Neuronal stem cell (in vitro differentiated cells): ENCODE data around the gene HSD11B1L.
A peak's percentile ranks its signal among the peaks of the same experiment; 100 is the strongest.

Experiments used
- DNase-seq: peaks from one replicate; pipeline ENCODE4 v3.0.0-alpha.2; 2013; ENCODE audit warnings: low spot score
- H2AFZ ChIP-seq: one replicate; pipeline ENCODE4 v1.6.1; 2013; ENCODE audit warnings: mild to moderate bottlenecking, low read length, inconsistent platforms
- H2AK5ac ChIP-seq: 2 replicates; pipeline ENCODE4 v1.6.1; 2013; ENCODE audit warnings: low read depth, mild to moderate bottlenecking, inconsistent platforms, low read length, moderate library complexity, mixed read lengths
- H2BK120ac ChIP-seq: 2 replicates; pipeline ENCODE4 v1.6.1; 2013; ENCODE audit warnings: low read depth, mild to moderate bottlenecking, inconsistent platforms, low read length, moderate library complexity, mixed read lengths
- H2BK12ac ChIP-seq: one replicate; pipeline ENCODE4 v1.6.1; 2013; ENCODE audit warnings: low read length, inconsistent platforms
- H2BK15ac ChIP-seq: 2 replicates; pipeline ENCODE4 v1.6.1; 2013; ENCODE audit warnings: mild to moderate bottlenecking, low read length, inconsistent platforms, mixed read lengths
- H2BK5ac ChIP-seq: one replicate; pipeline ENCODE4 v1.6.1; 2013; ENCODE audit warnings: inconsistent platforms, mild to moderate bottlenecking, low read length, moderate library complexity
- H3K14ac ChIP-seq: one replicate; pipeline ENCODE4 v1.6.1; 2013; ENCODE audit warnings: low read length, inconsistent platforms
- H3K18ac ChIP-seq: 2 replicates; pipeline ENCODE4 v1.6.1; 2013; ENCODE audit warnings: low read length, inconsistent platforms
- H3K23ac ChIP-seq: 2 replicates; pipeline ENCODE4 v1.6.1; 2013; ENCODE audit warnings: low read depth, mild to moderate bottlenecking, mixed read lengths, low read length, inconsistent platforms; ENCODE audit not compliant: poor library complexity
- H3K27ac ChIP-seq: replicated peaks from 3 replicates; pipeline ENCODE4 v1.5.1; 2013; ENCODE audit warnings: low read length, inconsistent platforms
- H3K27me3 ChIP-seq, 3 experiments: 2 replicates each; pipeline ENCODE4 v1.6.1; 2013; ENCODE audit warnings: low read length in 3 of 3, mild to moderate bottlenecking in 2 of 3, inconsistent platforms in 1 of 3, low read depth in 1 of 3, mixed read lengths in 1 of 3, moderate library complexity in 1 of 3; ENCODE audit not compliant: control insufficient read depth in 3 of 3, insufficient read depth in 3 of 3
- H3K36me3 ChIP-seq, 2 donors: replicated peaks in 1 of 2; 2 replicates each; pipeline ENCODE4 v1.6.1; 2013; ENCODE audit warnings: low read length in 2 of 2; ENCODE audit not compliant: control insufficient read depth in 2 of 2, insufficient read depth in 2 of 2
- H3K4ac ChIP-seq: 2 replicates; pipeline ENCODE4 v1.6.1; 2013; ENCODE audit warnings: inconsistent platforms, mild to moderate bottlenecking, low read length, moderate library complexity
- H3K4me1 ChIP-seq, 2 donors: 1 replicate in 1 of 2; 2 replicates in 1 of 2; pipeline ENCODE4 v1.6.1; 2013; ENCODE audit warnings: low read length in 2 of 2, low read depth in 1 of 2; ENCODE audit not compliant: control insufficient read depth in 2 of 2, insufficient read depth in 1 of 2
- H3K4me2 ChIP-seq: one replicate; pipeline ENCODE4 v1.6.1; 2013; ENCODE audit warnings: mild to moderate bottlenecking, low read length, inconsistent platforms; ENCODE audit not compliant: insufficient read depth, poor library complexity, severe bottlenecking
- H3K4me3 ChIP-seq, 2 donors: 2 replicates each; pipeline ENCODE4 v1.5.1; 2013; ENCODE audit warnings: low read length in 2 of 2, mild to moderate bottlenecking in 2 of 2, inconsistent platforms in 1 of 2, moderate library complexity in 1 of 2
- H3K79me1 ChIP-seq: one replicate; pipeline ENCODE4 v1.6.1; 2013; ENCODE audit warnings: low read depth, mild to moderate bottlenecking, inconsistent platforms, low read length, moderate library complexity
- H3K9ac ChIP-seq: one replicate; pipeline ENCODE4 v1.6.1; 2013; ENCODE audit warnings: mild to moderate bottlenecking, low read depth, low read length, inconsistent platforms; ENCODE audit not compliant: poor library complexity
- H3K9me3 ChIP-seq, 2 donors: replicated peaks in 1 of 2; 2 replicates each; pipeline versions ENCODE3 to v1.6.1; 2013; ENCODE audit warnings: low read length in 2 of 2, mild to moderate bottlenecking in 2 of 2, inconsistent platforms in 1 of 2, low read depth in 1 of 2, mixed read lengths in 1 of 2, moderate library complexity in 1 of 2; ENCODE audit not compliant: control insufficient read depth in 2 of 2, insufficient read depth in 1 of 2
- H4K8ac ChIP-seq: one replicate; pipeline ENCODE4 v1.6.1; 2013; ENCODE audit warnings: low read depth, mild to moderate bottlenecking, inconsistent platforms, low read length, moderate library complexity
- H4K91ac ChIP-seq: one replicate; pipeline ENCODE4 v1.6.1; 2013; ENCODE audit warnings: low read length, low read depth, mild to moderate bottlenecking, inconsistent platforms; ENCODE audit not compliant: poor library complexity
- WGBS, 2 donors: extraction: QIAGEN DNeasy Blood & Tissue Kit; methylation state at CpG; one replicate each; pipeline ENCODE4 v1.1.7; 2013; ENCODE audit warnings: missing lambda C conversion rate in 2 of 2, mixed read lengths in 1 of 2; ENCODE audit not compliant: insufficient read length in 2 of 2, insufficient replicate concordance in 1 of 2; ENCODE audit errors: extremely low coverage in 2 of 2; 5-methylcytosine and 5-hydroxymethylcytosine counted together

HSD11B1L gene

GRCh38 chr19:5648464-5648863, 32.4 kb upstream of the HSD11B1L start:
- no CpG with 5 or more reads among the region's 11 CpGs for WGBS, 2 donors
- Histone ChIP-seq H3K27ac (no peak overlapping the region), H3K18ac (no peak overlapping the region), H3K36me3 (peaks cover 56 to 92% of the 10 kb centered on the region in 2 donors), H3K4ac (no peak overlapping the region), H3K14ac (no peak overlapping the region), H3K4me2 (no peak overlapping the region), H3K23ac (no peak overlapping the region), H2AK5ac (no peak overlapping the region), H3K79me1 (peaks cover 6% of the 10 kb centered on the region), H2BK12ac (no peak overlapping the region), H4K91ac (no peak overlapping the region), H3K27me3 (no peaks in the 10 kb centered on the region), H3K4me1 (no peaks in the 10 kb centered on the region), H3K9me3 (no peaks in the 10 kb centered on the region), H3K9ac (no peak overlapping the region), H2BK120ac (no peak overlapping the region), H4K8ac (no peak overlapping the region), H2BK5ac (no peak overlapping the region), H2BK15ac (no peak overlapping the region), H2AFZ (no peak overlapping the region), H3K4me3 (no peak overlapping the region)
- no peak for DNase-seq

GRCh38 chr19:5651361-5651760, 29.5 kb upstream of the HSD11B1L start:
- H2AK5ac ChIP-seq = peak overlapping the region; percentile 17

GRCh38 chr19:5652261-5652660, 28.6 kb upstream of the HSD11B1L start:
- H4K8ac ChIP-seq = no peak overlapping the region
- H3K27me3 ChIP-seq = no peaks in the 10 kb centered on the region
- DNase-seq = no peak
- H3K18ac ChIP-seq = no peak overlapping the region
- WGBS, 2 donors = no CpG with 5 or more reads among the region's 10 CpGs
- H4K91ac ChIP-seq = no peak overlapping the region
- H3K27ac ChIP-seq = no peak overlapping the region
- H3K4ac ChIP-seq = no peak overlapping the region
- H2BK5ac ChIP-seq = no peak overlapping the region
- H2AK5ac ChIP-seq = no peak overlapping the region
- H3K4me2 ChIP-seq = no peak overlapping the region
- H2BK12ac ChIP-seq = no peak overlapping the region
- H2BK15ac ChIP-seq = no peak overlapping the region
- H3K9me3 ChIP-seq = no peaks in the 10 kb centered on the region
- H2BK120ac ChIP-seq = no peak overlapping the region
- no peak overlapping the region for H3K14ac ChIP-seq
- no peaks in the 10 kb centered on the region for H3K4me1 ChIP-seq
- no peak overlapping the region for H3K4me3 ChIP-seq
- H3K9ac ChIP-seq = no peak overlapping the region
- no peak overlapping the region for H2AFZ ChIP-seq
- no peak overlapping the region for H3K23ac ChIP-seq
- peaks cover 55 to 92% of the 10 kb centered on the region in 2 donors for H3K36me3 ChIP-seq
- peaks cover 7% of the 10 kb centered on the region for H3K79me1 ChIP-seq

More at GRCh38 chr19:5651361-5651760, 29.5 kb upstream of the HSD11B1L start:
- Histone ChIP-seq H2BK15ac (no peak overlapping the region), H3K4me1 (no peaks in the 10 kb centered on the region), H3K9me3 (no peaks in the 10 kb centered on the region), H3K9ac (no peak overlapping the region), H3K79me1 (peaks cover 7% of the 10 kb centered on the region), H2BK12ac (no peak overlapping the region), H2BK5ac (peak overlapping the region; percentile 35), H2BK120ac (no peak overlapping the region), H3K36me3 (peaks cover 59 to 92% of the 10 kb centered on the region in 2 donors), H3K4me3 (no peak overlapping the region), H2AFZ (no peak overlapping the region), H3K4me2 (no peak overlapping the region), H3K18ac (no peak overlapping the region), H4K8ac (no peak overlapping the region), H3K27me3 (no peaks in the 10 kb centered on the region), H3K23ac (no peak overlapping the region), H3K14ac (no peak overlapping the region), H3K4ac (no peak overlapping the region), H4K91ac (no peak overlapping the region), H3K27ac (no peak overlapping the region)
- no peak for DNase-seq
- WGBS, 2 donors = no CpG with 5 or more reads among the region's 5 CpGs

GRCh38 chr19:5654931-5655330, 25.9 kb upstream of the HSD11B1L start:
- Histone ChIP-seq H3K4ac (no peak overlapping the region), H4K91ac (no peak overlapping the region), H2BK5ac (no peak overlapping the region), H3K4me2 (no peak overlapping the region), H3K14ac (no peak overlapping the region), H3K27ac (no peak overlapping the region), H3K23ac (no peak overlapping the region), H4K8ac (no peak overlapping the region), H3K4me3 (no peak overlapping the region), H2AFZ (no peak overlapping the region), H3K9ac (no peak overlapping the region), H3K36me3 (peaks cover 59 to 95% of the 10 kb centered on the region in 2 donors), H2BK120ac (no peak overlapping the region), H2BK15ac (no peak overlapping the region), H2AK5ac (no peak overlapping the region), H3K27me3 (no peaks in the 10 kb centered on the region), H3K79me1 (peaks cover 7% of the 10 kb centered on the region), H3K18ac (no peak overlapping the region), H2BK12ac (no peak overlapping the region), H3K9me3 (no peaks in the 10 kb centered on the region), H3K4me1 (no peaks in the 10 kb centered on the region)
- no peak for DNase-seq
- no CpG with 5 or more reads among the region's 5 CpGs for WGBS, 2 donors
